Measurements from ENCODE around the gene SSTR3.

DNA sequence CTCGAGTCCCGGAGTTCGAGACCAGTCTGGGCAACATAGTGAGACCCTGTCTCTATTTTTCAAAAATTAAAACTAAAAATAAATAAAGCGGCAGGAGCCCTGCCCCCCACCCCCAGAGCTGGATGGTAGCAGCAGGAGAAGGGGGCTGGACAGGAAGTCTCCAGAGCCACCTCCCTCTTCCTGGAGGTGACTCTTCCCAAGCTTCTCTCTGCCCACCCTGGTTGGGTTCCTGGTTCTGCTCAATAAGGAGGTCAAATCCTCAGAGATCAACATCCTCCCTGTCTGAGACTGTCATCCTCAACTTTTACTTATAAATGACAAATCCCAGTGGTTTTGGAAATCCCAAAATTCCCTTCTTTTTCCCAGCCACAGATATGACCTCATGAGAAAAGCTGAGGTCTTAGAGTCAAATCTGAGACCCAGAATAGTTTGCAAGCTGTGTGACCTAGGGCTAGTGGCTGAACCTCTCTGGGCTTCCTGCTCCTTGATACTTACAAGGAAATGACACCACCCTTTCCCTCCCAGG, 25.2 kb downstream of the SSTR3 start:
- TF ChIP-seq, protein P1, sequence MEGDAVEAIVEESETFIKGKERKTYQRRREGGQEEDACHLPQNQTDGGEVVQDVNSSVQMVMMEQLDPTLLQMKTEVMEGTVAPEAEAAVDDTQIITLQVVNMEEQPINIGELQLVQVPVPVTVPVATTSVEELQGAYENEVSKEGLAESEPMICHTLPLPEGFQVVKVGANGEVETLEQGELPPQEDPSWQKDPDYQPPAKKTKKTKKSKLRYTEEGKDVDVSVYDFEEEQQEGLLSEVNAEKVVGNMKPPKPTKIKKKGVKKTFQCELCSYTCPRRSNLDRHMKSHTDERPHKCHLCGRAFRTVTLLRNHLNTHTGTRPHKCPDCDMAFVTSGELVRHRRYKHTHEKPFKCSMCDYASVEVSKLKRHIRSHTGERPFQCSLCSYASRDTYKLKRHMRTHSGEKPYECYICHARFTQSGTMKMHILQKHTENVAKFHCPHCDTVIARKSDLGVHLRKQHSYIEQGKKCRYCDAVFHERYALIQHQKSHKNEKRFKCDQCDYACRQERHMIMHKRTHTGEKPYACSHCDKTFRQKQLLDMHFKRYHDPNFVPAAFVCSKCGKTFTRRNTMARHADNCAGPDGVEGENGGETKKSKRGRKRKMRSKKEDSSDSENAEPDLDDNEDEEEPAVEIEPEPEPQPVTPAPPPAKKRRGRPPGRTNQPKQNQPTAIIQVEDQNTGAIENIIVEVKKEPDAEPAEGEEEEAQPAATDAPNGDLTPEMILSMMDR (IDR thresholded peaks at IDR 0.05): no peak
- TF ChIP-seq EZH2 (IDR thresholded peaks at IDR 0.05; ENCODE audit: borderline replicate concordance, insufficient read depth, low read depth, low read length, poor library complexity, severe bottlenecking): no peak

Measured in B cell (primary cell).